Measurements from ENCODE around the gene CDYL. TPM values are rescaled to one million over a fixed set of nuclear protein-coding genes. Genes with fewer than 3 reads are reported as not detected.

CDYL gene
- total RNA-seq, 2 experiments from 2014 or later: 31.1 to 31.2 TPM

- H3K36me3 Mint-ChIP-seq (ENCODE audit: low read depth): peaks cover 60% of the 10 kb centered on the region
- POLR2A ChIA-PET: no interaction called here
- CTCF ChIA-PET: no interaction called here
- TF ChIP-seq CTCF (IDR thresholded peaks at IDR 0.05): no peak
- intact Hi-C loops (cut with micrococcal nuclease): no loop called here
- no peak overlapping the region for H3K4me3 Mint-ChIP-seq
- ATAC-seq: no peak
- no peak for DNase-seq
- H3K27me3 Mint-ChIP-seq: no peaks in the 10 kb centered on the region
- peaks cover 39% of the 10 kb centered on the region for H3K4me1 Mint-ChIP-seq (ENCODE audit: low read depth)
- no peak overlapping the region for H3K27ac Mint-ChIP-seq
- H3K9me3 Mint-ChIP-seq: peaks cover 54% of the 10 kb centered on the region
Observed at GRCh38 chr6:4840169-4840568, 64.0 kb downstream of the CDYL start.

DNA sequence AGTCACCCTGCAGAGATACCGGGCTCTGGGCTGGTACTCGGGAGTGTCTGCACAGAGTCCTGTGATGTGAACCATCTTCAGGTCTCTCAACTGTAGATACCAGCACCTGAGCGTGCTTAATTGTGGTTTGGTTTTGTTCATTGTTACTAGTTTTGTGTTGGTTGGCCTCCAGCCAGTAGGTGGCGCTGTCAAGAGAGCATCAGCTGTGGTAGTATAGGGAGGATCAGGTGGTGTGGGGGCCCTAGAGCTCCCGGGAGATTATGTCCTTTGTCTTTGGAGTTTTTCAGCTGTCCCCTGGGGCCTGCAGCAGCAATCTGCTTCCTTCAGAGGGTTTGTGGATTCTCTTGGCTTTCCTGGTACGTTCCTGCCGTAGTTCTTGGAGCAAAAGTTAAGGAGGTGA, 67.9 kb downstream of the CDYL start:
- no peak for ATAC-seq
- TF ChIP-seq CTCF (IDR thresholded peaks at IDR 0.05): peak; percentile 55
- ChIA-PET CTCF (interaction anchor here (0.7 to 1.9 kb wide), 6 partner anchors 17 to 102 kb away, joined by 3 to 6 read pairs (median 4); no protein-coding TSS in a partner anchor), POLR2A (no interaction called here)
- Mint-ChIP-seq H3K27me3 (no peaks in the 10 kb centered on the region), H3K9me3 (peaks cover 41% of the 10 kb centered on the region), H3K4me3 (no peak overlapping the region), H3K27ac (no peak overlapping the region), H3K36me3 (ENCODE audit: low read depth) (peaks cover 35% of the 10 kb centered on the region), H3K4me1 (ENCODE audit: low read depth) (peaks cover 54% of the 10 kb centered on the region)
- peak; percentile 35 for DNase-seq
- intact Hi-C loops (cut with micrococcal nuclease): no loop called here

DNA sequence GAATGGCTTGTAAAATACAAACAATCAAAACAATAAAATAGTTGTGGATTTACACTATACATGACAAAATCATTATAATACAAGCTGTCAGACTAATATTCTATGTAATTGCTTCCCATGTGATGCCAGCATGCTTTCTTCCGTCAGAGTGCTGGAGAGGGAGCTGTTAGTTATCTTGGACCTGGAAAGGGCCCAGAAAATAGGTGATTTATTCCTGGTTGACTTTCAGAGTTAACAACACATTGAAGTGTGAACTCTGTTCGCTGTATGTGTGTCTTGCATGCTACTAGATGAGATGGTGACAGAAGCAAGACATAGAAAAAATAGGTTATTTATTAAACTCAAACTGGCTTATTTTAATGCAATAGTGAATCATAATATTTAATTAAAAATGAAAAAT, 70.2 kb downstream of the CDYL start:
- DNase-seq: no peak
- no peak for TF ChIP-seq CTCF (IDR thresholded peaks at IDR 0.05)
- Mint-ChIP-seq H3K27ac (no peak overlapping the region), H3K9me3 (peaks cover 22% of the 10 kb centered on the region), H3K4me3 (no peak overlapping the region), H3K4me1 (ENCODE audit: low read depth) (peaks cover 53% of the 10 kb centered on the region), H3K36me3 (ENCODE audit: low read depth) (peaks cover 22% of the 10 kb centered on the region), H3K27me3 (no peaks in the 10 kb centered on the region)
- ChIA-PET POLR2A (no interaction called here), CTCF (no interaction called here)
- intact Hi-C loops (cut with micrococcal nuclease): no loop called here
- ATAC-seq: no peak

DNA sequence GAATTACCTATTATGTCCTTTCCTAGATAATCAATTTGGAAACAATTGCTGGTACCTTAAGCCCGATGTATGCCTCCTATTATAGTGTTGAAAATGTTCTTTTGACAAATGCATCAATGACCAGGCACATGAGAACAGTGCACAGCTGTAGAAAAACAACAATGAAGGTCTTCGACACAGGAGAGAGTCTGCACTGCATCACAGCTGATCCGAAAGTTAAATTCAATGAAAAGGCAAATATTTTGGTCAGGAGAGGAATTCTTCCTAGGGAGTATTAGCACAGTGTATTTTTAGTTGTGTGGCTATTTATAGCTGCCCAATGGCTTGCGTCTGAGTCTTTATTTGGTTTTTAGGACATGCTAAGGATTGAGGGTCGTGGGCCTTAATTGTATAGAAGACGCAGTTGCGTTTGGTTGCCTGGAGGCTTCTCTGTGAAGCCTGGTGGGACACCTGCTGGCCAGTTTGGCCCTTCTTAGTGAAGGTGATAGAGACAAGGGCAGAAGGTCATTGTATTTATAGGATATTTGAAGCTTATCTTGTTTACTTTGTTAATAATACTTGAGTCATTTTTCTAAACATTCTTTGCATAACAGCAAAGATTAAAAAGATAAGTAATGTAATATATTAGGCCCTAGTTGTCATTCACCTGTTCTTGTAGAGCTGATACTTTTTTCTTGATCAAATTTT, 72.3 kb downstream of the CDYL start:
- Mint-ChIP-seq H3K27me3 (no peaks in the 10 kb centered on the region), H3K9me3 (peaks cover 8% of the 10 kb centered on the region), H3K36me3 (ENCODE audit: low read depth) (peaks cover 11% of the 10 kb centered on the region), H3K4me3 (no peak overlapping the region), H3K27ac (no peak overlapping the region), H3K4me1 (ENCODE audit: low read depth) (peaks cover 61% of the 10 kb centered on the region)
- TF ChIP-seq CTCF (IDR thresholded peaks at IDR 0.05): peak; percentile 36
- POLR2A ChIA-PET: interaction anchor here (0.8 kb wide), 1 partner anchor 32 kb away, joined by 3 read pairs; no protein-coding TSS in a partner anchor
- intact Hi-C loops (cut with micrococcal nuclease): no loop called here
- ATAC-seq (no peak), DNase-seq (peak; percentile 42)
- CTCF ChIA-PET: interaction anchor here (1.2 to 1.6 kb wide), 2 partner anchors 27 to 693 kb away, joined by 3 to 4 read pairs; no protein-coding TSS in a partner anchor

DNA sequence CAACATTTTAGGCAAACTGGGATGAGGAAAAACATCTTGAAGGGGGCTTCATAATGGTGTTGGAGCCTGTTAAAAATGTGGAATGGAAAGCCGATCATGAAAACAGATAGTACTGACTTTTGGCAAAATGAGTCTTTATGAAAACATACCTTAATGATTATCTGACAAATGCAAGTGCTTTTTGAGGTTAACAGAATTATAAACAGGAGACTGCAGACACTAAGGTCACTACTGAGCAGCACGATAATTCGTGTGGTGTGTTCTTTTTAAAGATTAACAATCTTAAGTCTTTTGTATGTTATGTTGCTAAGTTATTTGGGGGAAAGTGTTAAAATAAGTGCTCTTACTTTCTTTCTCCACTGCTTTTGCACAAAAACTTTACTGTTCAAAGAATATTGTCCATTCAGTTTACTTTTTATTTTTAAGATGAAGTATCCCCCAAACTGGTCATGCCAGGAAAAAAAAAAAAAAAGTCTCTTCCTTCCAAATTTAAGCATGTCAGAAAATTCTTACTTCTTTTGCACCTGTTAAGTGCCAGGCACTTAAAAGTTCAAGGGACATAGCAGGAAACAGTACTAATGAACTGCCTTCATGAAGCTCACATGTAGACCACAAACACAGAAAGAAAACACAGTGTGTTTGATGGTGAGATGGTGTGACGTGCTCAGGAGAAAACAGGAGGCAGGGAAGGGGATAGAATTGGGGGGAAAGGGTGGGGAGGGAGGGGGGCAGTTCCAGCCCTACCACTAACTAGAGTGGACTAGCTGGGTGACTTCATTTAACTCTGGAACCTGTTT, 73.2 kb downstream of the CDYL start:
- H3K4me1 Mint-ChIP-seq (ENCODE audit: low read depth): peaks cover 65% of the 10 kb centered on the region
- no peak for ATAC-seq
- POLR2A ChIA-PET: interaction anchor here (0.8 kb wide), 1 partner anchor 31 kb away, joined by 3 read pairs; no protein-coding TSS in a partner anchor
- CTCF ChIA-PET: interaction anchor here (1.2 to 1.6 kb wide), 2 partner anchors 27 to 693 kb away, joined by 3 to 4 read pairs; no protein-coding TSS in a partner anchor
- no peak overlapping the region for H3K4me3 Mint-ChIP-seq
- H3K9me3 Mint-ChIP-seq: peaks cover under 1% of the 10 kb centered on the region
- TF ChIP-seq CTCF (IDR thresholded peaks at IDR 0.05): no peak
- H3K36me3 Mint-ChIP-seq (ENCODE audit: low read depth): peaks cover 2% of the 10 kb centered on the region
- H3K27ac Mint-ChIP-seq: no peak overlapping the region
- DNase-seq: no peak
- intact Hi-C loops (cut with micrococcal nuclease): no loop called here
- H3K27me3 Mint-ChIP-seq: no peaks in the 10 kb centered on the region

Data from activated CD8-positive, alpha-beta T cell treated with anti-CD3 and anti-CD28 coated beads for 36 hours (primary cell).